ENCODE results near the gene ADAMTS16. TPM values are rescaled to one million over a fixed set of nuclear protein-coding genes. Genes with fewer than 3 reads are reported as not detected.

The ADAMTS16 gene
- total and polyA plus RNA-seq, 2 donors (not counting 3 experiments of a cell fraction or from before 2014, with no cell fraction given), result not detected

DNA sequence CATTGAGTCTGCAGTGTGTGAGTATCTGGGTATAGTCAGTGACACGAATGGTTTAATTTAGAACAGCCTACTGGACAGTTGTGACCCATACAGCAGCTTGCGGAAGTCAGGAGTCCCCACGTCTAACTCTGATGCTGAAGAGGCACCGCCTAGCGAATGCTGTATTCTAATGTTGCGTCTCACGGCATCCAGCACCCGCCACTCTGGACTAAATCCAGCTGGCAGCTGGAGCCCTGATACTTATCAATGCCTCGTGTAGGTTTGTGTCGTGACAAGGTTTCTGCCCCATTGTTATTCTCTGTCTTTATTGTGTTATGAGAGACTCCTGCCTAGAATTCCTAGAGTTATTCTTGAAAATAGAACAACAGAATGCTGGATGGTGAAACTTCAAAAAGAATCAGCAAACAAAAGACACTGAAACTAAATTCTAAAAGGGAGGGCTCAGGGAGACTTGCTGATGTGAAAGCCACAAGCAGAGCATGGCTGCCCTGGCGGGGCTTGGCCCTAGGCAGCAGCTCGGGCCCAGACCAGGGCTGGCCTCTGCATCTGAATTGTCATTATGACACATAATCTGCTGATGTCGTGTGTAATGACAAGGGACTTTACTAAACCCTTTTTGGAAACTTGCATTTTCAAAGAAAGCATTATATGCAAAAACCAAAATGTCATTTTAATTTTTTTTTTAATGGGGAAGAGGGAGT is 158.9 kb downstream of the ADAMTS16 start:
- Histone ChIP-seq H3K4me2 (ENCODE audit: insufficient read depth, low read length) (no peak overlapping the region), H4K20me1 (replicated peaks; ENCODE audit: control insufficient read depth, extremely low read depth, insufficient read depth, low read length) (no peaks in the 10 kb centered on the region), H3K4me3 (replicated peaks in 1 of 3; ENCODE audit: insufficient read depth in 1 of 3, low read depth in 1 of 3, low read length in 3 of 3) (no peak overlapping the region), H3K9ac (replicated peaks; ENCODE audit: extremely low read depth, insufficient read depth, low read length) (no peak overlapping the region), H3K4me1 (ENCODE audit: control insufficient read depth, extremely low read depth, insufficient read depth, low read length) (no peaks in the 10 kb centered on the region), H3K9me1 (replicated peaks; ENCODE audit: control insufficient read depth, extremely low read depth, insufficient read depth, low read length) (no peaks in the 10 kb centered on the region), H3K79me2 (ENCODE audit: control insufficient read depth, insufficient read depth, low read length) (no peaks in the 10 kb centered on the region), H3K36me3 (ENCODE audit: control insufficient read depth in 2 of 2, extremely low read depth in 1 of 2, insufficient read depth in 2 of 2, low read length in 2 of 2) (no peaks in the 10 kb centered on the region), H3K27me3 (ENCODE audit: control insufficient read depth in 2 of 2, insufficient read depth in 2 of 2, low read length in 2 of 2) (no peaks in the 10 kb centered on the region), H3K27ac (ENCODE audit: insufficient read depth, low read depth, low read length) (no peak overlapping the region), H2AFZ (ENCODE audit: low read depth, low read length) (no peak overlapping the region), H3K9me3 (replicated peaks; ENCODE audit: control insufficient read depth, insufficient read depth, low read length) (no peaks in the 10 kb centered on the region)
- no peak for FAIRE-seq
- POLR2A ChIA-PET, result no interaction called here
- dilution Hi-C loops (cut with MboI; ENCODE audit: extremely low pct_ligation_motif_present, low sequenced_read_pairs) (no loop called here), intact Hi-C loops (cut with micrococcal nuclease) (no loop called here)
- BruUV-seq (replicated peaks), result no TSS peak
- CTCF ChIA-PET, result no interaction called here
- TF ChIP-seq MYC (IDR thresholded peaks at IDR 0.05; ENCODE audit: low read depth, low read length) (no peak), GATA2 (IDR thresholded peaks at IDR 0.05; ENCODE audit: insufficient read depth, insufficient read length, low read depth, low read length) (no peak), JUN (IDR thresholded peaks at IDR 0.05; ENCODE audit: borderline replicate concordance, insufficient read depth, insufficient read length, low read depth) (no peak), POLR2A (IDR thresholded peaks at IDR 0.05; ENCODE audit: low read depth, low read length) (no peak), EZH2 (IDR thresholded peaks at IDR 0.05; ENCODE audit: borderline replicate concordance, low read depth, low read length, severe bottlenecking) (no peak), FOS (IDR thresholded peaks at IDR 0.05; ENCODE audit: borderline replicate concordance, insufficient read depth, low read length) (no peak), POLR2AphosphoS5 (IDR thresholded peaks at IDR 0.05; ENCODE audit: insufficient read depth, low read depth, low read length) (no peak)
- TF ChIP-seq, protein P1, sequence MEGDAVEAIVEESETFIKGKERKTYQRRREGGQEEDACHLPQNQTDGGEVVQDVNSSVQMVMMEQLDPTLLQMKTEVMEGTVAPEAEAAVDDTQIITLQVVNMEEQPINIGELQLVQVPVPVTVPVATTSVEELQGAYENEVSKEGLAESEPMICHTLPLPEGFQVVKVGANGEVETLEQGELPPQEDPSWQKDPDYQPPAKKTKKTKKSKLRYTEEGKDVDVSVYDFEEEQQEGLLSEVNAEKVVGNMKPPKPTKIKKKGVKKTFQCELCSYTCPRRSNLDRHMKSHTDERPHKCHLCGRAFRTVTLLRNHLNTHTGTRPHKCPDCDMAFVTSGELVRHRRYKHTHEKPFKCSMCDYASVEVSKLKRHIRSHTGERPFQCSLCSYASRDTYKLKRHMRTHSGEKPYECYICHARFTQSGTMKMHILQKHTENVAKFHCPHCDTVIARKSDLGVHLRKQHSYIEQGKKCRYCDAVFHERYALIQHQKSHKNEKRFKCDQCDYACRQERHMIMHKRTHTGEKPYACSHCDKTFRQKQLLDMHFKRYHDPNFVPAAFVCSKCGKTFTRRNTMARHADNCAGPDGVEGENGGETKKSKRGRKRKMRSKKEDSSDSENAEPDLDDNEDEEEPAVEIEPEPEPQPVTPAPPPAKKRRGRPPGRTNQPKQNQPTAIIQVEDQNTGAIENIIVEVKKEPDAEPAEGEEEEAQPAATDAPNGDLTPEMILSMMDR (IDR thresholded peaks at IDR 0.05; ENCODE audit: extremely low read depth in 1 of 2, insufficient read depth in 1 of 2, low read depth in 1 of 2, low read length in 2 of 2), result no peak
- TF ChIP-seq, protein P2, sequence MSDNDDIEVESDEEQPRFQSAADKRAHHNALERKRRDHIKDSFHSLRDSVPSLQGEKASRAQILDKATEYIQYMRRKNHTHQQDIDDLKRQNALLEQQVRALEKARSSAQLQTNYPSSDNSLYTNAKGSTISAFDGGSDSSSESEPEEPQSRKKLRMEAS (IDR thresholded peaks at IDR 0.05; ENCODE audit: insufficient read depth, insufficient read length), result no peak
- no peak for DNase-seq (ENCODE audit: low read depth, low spot score)

Data from endothelial cell of umbilical vein (primary cell).